Upper lobe of left lung (tissue), 4 donors: ENCODE results near the gene MAP3K3.

Source experiments
- POLR2A ChIP-seq, 4 donors: fragments of 450-650 bp; IDR thresholded peaks; one replicate each; pipeline ENCODE4 v1.5.1; 2016 to 2017; ENCODE audit warnings: antibody characterized with exemption in 4 of 4, mild to moderate bottlenecking in 2 of 4
- TF ChIP-seq, protein P1 (sequence below), 6 experiments: fragments of 450-650 bp in 4 of 6; fragments of 200-600 bp in 2 of 6; sonication (generic) in 2 of 6; IDR thresholded peaks; one replicate each; pipeline ENCODE4 v1.5.1; 2016 to 2019; ENCODE audit warnings: antibody characterized with exemption in 6 of 6

DNA sequence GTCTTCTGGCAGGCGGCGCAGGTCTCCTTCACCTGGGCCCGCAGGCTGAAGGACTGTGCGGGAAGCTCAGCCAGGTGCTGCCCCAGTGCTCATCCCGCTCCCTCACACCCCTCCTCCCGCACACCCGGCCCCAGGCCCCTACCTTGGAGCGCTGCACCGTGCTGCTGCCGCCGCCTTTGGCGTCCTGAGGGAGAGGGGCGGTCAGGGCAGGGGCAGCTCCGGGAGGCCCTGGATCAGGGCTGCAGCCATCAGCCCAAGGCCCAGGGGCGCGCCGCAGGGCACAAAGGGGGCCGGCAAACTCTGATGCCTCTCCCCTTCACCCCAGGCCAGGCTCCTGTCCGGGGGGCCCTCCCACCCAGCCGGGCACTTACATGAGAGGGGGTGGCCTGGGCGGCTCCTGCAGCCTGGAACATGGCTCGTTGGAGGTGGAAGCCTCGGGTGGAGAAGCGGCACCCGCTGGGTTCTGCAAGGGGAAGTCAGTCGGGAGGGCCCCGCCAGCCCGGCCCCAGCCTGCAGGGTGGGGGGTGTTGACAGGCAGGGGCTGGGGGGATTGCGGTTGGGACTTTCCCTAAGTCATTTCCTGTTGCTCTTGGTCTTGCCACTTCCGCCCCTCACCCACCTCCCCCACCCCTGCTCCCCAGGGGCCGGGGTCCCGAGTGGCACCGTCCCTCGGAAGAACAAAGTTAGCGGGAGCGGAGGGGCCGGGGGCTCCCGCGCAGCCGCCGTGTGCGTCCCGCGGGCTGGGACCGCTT is 76.8 kb downstream of the MAP3K3 start:
- no peak for TF ChIP-seq POLR2A (IDR thresholded peaks at IDR 0.05)
- TF ChIP-seq, protein P1, sequence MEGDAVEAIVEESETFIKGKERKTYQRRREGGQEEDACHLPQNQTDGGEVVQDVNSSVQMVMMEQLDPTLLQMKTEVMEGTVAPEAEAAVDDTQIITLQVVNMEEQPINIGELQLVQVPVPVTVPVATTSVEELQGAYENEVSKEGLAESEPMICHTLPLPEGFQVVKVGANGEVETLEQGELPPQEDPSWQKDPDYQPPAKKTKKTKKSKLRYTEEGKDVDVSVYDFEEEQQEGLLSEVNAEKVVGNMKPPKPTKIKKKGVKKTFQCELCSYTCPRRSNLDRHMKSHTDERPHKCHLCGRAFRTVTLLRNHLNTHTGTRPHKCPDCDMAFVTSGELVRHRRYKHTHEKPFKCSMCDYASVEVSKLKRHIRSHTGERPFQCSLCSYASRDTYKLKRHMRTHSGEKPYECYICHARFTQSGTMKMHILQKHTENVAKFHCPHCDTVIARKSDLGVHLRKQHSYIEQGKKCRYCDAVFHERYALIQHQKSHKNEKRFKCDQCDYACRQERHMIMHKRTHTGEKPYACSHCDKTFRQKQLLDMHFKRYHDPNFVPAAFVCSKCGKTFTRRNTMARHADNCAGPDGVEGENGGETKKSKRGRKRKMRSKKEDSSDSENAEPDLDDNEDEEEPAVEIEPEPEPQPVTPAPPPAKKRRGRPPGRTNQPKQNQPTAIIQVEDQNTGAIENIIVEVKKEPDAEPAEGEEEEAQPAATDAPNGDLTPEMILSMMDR (IDR thresholded peaks at IDR 0.05), result no peak
